Measurements from ENCODE around the gene COL9A3.

COL9A3 gene

GRCh38 chr20:62771396-62772102, 45.3 kb upstream of the COL9A3 start:
- TF ChIP-seq, protein P1, sequence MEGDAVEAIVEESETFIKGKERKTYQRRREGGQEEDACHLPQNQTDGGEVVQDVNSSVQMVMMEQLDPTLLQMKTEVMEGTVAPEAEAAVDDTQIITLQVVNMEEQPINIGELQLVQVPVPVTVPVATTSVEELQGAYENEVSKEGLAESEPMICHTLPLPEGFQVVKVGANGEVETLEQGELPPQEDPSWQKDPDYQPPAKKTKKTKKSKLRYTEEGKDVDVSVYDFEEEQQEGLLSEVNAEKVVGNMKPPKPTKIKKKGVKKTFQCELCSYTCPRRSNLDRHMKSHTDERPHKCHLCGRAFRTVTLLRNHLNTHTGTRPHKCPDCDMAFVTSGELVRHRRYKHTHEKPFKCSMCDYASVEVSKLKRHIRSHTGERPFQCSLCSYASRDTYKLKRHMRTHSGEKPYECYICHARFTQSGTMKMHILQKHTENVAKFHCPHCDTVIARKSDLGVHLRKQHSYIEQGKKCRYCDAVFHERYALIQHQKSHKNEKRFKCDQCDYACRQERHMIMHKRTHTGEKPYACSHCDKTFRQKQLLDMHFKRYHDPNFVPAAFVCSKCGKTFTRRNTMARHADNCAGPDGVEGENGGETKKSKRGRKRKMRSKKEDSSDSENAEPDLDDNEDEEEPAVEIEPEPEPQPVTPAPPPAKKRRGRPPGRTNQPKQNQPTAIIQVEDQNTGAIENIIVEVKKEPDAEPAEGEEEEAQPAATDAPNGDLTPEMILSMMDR (IDR thresholded peaks at IDR 0.05; ENCODE audit: low read length, missing control alignments), result no peak
- no peak for DNase-seq (ENCODE audit: low read depth)

DNA sequence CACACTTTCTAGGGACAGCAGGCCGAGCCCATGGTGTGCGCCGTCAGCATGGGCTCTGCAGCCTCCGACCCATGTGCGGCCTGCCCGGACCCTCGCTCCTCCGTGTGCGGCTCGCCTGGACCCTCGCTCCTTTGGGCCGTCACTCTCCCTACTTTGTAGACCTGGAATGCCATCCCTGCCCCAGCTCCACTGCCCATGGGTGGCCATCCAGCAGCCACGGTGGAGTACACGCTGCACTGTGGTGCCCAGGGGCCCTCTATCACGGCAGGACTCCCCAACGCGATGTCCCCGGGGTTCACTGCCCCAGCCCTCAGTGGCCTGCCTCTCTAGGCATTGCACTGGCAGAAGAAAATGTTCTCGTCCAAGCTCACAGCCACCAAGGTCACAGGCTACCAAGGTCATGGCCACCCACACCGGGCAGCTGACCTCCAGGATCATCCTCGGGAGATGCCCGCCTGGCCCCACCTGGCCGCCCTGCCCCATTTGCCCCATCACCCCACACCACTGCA, 44.7 kb upstream of the COL9A3 start:
- DNase-seq (ENCODE audit: low read depth), result no peak
- no peak overlapping the region for H3K4me3 ChIP-seq (replicated peaks; ENCODE audit: low read depth, low read length)
- TF ChIP-seq, protein P1 (IDR thresholded peaks at IDR 0.05; ENCODE audit: low read length, missing control alignments), result no peak

More at GRCh38 chr20:62771396-62772102, 45.3 kb upstream of the COL9A3 start:
- no peak overlapping the region for H3K4me3 ChIP-seq (replicated peaks; ENCODE audit: low read depth, low read length)

DNA sequence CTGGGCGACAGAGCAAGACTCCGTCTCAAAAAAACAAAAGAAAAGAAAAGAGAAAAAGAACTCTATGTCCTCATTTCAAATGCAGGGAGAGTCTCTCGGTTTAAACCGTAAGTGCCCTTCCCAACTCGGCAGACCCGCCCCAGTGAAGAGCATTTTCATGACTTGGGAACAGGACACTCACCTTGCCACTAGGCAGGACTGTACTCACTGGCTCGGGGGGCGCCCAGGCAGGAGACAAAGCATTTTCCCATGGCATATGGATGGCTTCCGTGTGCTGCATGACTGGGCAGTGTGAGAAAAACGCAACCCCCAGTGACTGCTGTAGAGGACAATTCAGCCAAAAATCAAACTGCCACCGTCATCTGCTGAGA, 44.2 kb upstream of the COL9A3 start:
- DNase-seq (ENCODE audit: low read depth), result no peak
- H3K4me3 ChIP-seq (replicated peaks; ENCODE audit: low read depth, low read length), result no peak overlapping the region
- TF ChIP-seq, protein P1 (IDR thresholded peaks at IDR 0.05; ENCODE audit: low read length, missing control alignments), result no peak

GRCh38 chr20:62772990-62773844, 43.6 kb upstream of the COL9A3 start:
- peak; percentile 51 for DNase-seq (ENCODE audit: low read depth)
- H3K4me3 ChIP-seq (replicated peaks; ENCODE audit: low read depth, low read length), result no peak overlapping the region
- TF ChIP-seq, protein P1 (IDR thresholded peaks at IDR 0.05; ENCODE audit: low read length, missing control alignments), result no peak

- no peak for DNase-seq (ENCODE audit: low read depth)
- TF ChIP-seq, protein P1 (IDR thresholded peaks at IDR 0.05; ENCODE audit: low read length, missing control alignments), result no peak
- H3K4me3 ChIP-seq (replicated peaks; ENCODE audit: low read depth, low read length), result no peak overlapping the region
Measured at GRCh38 chr20:62773845-62774714, 42.8 kb upstream of the COL9A3 start.

- no peak overlapping the region for H3K4me3 ChIP-seq (replicated peaks; ENCODE audit: low read depth, low read length)
- TF ChIP-seq, protein P1 (IDR thresholded peaks at IDR 0.05; ENCODE audit: low read length, missing control alignments), result no peak
- DNase-seq (ENCODE audit: low read depth), result no peak
Measured at GRCh38 chr20:62774762-62775161, 42.1 kb upstream of the COL9A3 start.
